NCI-H146 treated with DMSO at 0.1 percent for 48 hours (cell line): Measurements from ENCODE around the gene ODAM.
"Not testable (repeated sequence)": the region's sequence is repeated elsewhere in the genome, so short reads cannot be mapped to it uniquely, and the experiment has no call there.

Experiments used
- DNase-seq: peaks from one replicate; lab custom pipeline; 2025; ENCODE audit not compliant: unreplicated experiment; lab: John Stamatoyannopoulos, UW

ODAM gene

GRCh38 chr4:70195425-70195824 is at the start of gene ODAM:
Gene ODAM (plus strand): TSS chr4:70195725. CDS start chr4:70196544, 819 bp downstream.
- no peak for DNase-seq

GRCh38 chr4:70151271-70151670 is 44.3 kb upstream of the ODAM start:
- no peak for DNase-seq

GRCh38 chr4:70152088-70152487 is 43.4 kb upstream of the ODAM start:
- DNase-seq = no peak

GRCh38 chr4:70153937-70154336 is 41.6 kb upstream of the ODAM start, which contains the start of gene PRR27:
Gene PRR27 (plus strand): TSS chr4:70154237. CDS start chr4:70154376, 139 bp downstream.
- no peak for DNase-seq

- no peak for DNase-seq
Measured at GRCh38 chr4:70158576-70158975, 36.9 kb upstream of the ODAM start.

GRCh38 chr4:70177090-70177489 is 18.4 kb upstream of the ODAM start:
- no peak for DNase-seq

- no peak for DNase-seq
Measured at GRCh38 chr4:70178075-70178660, 17.4 kb upstream of the ODAM start.

- DNase-seq = no peak
Measured at GRCh38 chr4:70179811-70180210, 15.7 kb upstream of the ODAM start.

GRCh38 chr4:70181864-70182263 is 13.7 kb upstream of the ODAM start:
- no peak for DNase-seq

- DNase-seq = no peak
Measured at GRCh38 chr4:70182517-70183167, 12.9 kb upstream of the ODAM start.

GRCh38 chr4:70183168-70183939 is 12.2 kb upstream of the ODAM start:
- peak; percentile 5 for DNase-seq

GRCh38 chr4:70183940-70184246 is 11.6 kb upstream of the ODAM start:
- no peak for DNase-seq

- no peak for DNase-seq
Measured at GRCh38 chr4:70187216-70187615, 8.3 kb upstream of the ODAM start.

GRCh38 chr4:70190579-70190978 is 4.9 kb upstream of the ODAM start:
- DNase-seq = no peak

- no peak for DNase-seq
Measured at GRCh38 chr4:70191647-70192046, 3.9 kb upstream of the ODAM start.

GRCh38 chr4:70192895-70193294 is 2.6 kb upstream of the ODAM start:
- no peak for DNase-seq

GRCh38 chr4:70196857-70197256 is 1.3 kb downstream of the ODAM start:
- no peak for DNase-seq

GRCh38 chr4:70197842-70198241 is 2.3 kb downstream of the ODAM start:
- DNase-seq = no peak

GRCh38 chr4:70203601-70204000 is 8.1 kb downstream of the ODAM start:
- no peak for DNase-seq

GRCh38 chr4:70212752-70213151 is 17.2 kb downstream of the ODAM start:
- DNase-seq = not testable (repeated sequence)

- DNase-seq = not testable (repeated sequence)
Measured at GRCh38 chr4:70216109-70216508, 20.6 kb downstream of the ODAM start.

- DNase-seq = not testable (repeated sequence)
Measured at GRCh38 chr4:70216550-70216949, 21.0 kb downstream of the ODAM start.
